Dermis blood vessel endothelial cell (primary cell): ENCODE results near the gene DRD4. TPM values are rescaled to one million over a fixed set of nuclear protein-coding genes. Genes with fewer than 3 reads are reported as not detected.

Experiments used
- DNase-seq: peaks from one replicate; pipeline ENCODE4 v3.0.0; 2010
- total RNA-seq: library from RNA; depleted of rRNA; stranded (reverse); fragments of >200 nt; gene quantifications from 2 replicates; pipeline ENCODE4 v1.2.3, GENCODE V29; 2014

The DRD4 gene
- total RNA-seq, 1 donor from 2014 or later: under 0.01 TPM

DNA sequence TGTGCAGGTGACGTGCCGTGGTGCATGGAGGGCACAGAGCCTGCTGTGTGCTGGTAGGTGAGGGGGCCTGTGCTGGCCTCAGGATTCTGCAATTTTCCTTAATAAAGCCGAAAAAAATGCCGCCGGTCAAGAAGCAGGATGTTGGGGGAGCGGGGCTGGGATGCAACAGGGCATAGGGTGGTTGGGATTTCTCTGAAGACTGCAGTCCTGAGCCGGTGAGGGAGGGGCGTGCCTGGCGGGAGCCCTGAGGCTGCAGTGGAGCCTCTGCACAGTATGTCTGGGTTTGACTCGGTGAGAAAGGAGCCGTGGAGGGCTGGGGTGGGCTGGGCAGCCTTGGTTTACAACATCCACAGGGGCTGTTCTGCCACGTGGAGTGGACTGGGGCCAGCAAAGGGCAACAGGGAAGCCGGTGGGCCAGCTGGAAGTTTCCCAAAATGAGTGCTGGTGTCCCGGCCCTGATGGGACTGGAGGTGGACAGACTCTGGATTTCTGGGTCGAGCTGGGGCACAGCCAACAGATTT is 13.7 kb upstream of the DRD4 start:
- no peak for DNase-seq

DNA sequence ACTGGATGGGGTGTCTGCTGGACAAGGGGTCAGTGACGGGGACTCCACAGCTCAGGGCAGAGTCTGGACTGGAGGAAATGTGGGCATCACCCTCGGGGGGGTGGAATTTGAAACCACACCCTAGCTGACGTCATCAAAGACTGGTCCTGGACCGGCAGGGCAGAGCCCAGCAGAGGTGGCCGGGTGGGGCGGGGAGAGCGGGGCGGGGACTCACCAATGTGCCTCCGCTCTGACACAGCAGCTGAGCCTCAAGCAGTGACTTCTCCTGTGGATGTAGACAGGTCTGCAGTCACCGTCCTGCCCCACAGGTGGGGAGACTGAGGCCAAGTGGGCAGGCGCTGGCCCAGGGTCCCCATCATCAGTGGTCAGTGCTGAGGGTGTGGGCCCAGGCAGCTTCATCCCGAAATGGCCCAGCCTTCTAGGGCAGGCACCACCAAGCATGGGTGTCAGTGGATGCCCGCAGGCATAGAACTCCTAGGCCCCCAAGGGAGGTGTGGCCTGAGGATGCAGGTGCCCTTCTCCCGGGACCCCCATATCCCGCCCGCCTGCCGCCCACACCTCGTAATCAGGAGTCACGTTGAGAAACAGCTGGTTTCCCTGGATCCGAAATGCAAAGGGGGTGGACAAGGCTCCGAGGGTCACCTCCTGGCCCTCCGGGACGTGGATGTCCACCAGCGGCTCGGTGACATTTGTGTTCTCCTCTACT is 12.9 kb upstream of the DRD4 start:
- DNase-seq: no peak

DNA sequence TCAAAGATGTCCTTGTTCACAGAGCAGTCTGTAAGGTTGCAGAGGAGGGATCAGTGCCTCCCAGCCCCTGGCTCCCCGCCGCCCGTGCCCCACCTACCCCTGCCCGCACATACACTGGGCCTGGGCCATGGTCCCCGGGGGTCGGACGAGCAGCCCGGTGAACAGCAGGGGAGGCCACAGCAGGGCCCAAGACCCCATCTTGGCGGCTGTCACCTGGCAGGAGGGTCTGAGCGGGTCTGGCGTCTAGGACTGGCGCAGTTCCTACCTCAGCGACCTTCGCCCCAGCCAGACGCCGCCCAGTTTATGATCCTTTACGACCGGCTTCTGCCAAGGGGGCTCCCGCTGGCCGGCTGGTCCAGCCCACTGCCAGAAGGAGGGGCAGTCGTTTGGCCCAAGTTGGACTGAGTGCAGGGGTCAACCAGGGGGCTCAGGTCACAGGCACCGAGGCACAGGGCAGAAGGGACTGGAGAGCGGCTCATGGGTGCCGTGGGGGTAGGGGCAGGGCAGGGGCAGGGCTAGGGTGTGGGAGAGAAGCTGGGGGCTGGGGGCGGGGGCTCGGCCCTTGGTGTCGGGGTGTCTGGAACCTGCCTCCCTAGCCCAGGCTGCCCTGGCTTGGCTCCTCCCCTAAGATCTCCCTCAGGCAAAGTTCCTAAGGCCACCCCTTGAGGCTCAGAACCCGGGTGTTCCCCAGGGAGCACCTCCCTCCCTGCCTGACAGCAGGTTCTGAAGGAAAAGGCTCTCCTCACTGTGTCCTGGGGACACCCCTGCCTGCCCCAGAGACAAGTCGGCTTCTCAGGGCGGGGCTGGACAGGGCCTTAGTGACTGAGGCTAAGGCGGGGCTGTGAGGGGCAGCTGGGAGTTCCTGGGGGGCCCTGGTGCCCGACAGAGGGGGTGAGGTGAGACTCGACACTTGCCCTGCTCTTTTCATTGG is 12.1 kb upstream of the DRD4 start, which contains the start of gene CDHR5:
Gene CDHR5, minus strand, starts transcription at position 251 of the 931 bp plus-strand sequence. Its CDS starts 53 bp downstream, at position 198.
- no peak for DNase-seq

GRCh38 chr11:625636-626268 is 11.3 kb upstream of the DRD4 start:
- no peak for DNase-seq

- no peak for DNase-seq
Observed at GRCh38 chr11:626475-627307, 10.4 kb upstream of the DRD4 start, which contains the start of gene SCT. Gene SCT, minus strand, starts transcription at chr11:627181. Its CDS starts 38 bp downstream, at chr11:627143.

GRCh38 chr11:627308-627576 is 9.8 kb upstream of the DRD4 start:
- no peak for DNase-seq

- no peak for DNase-seq
Observed at GRCh38 chr11:628056-628455, 9.0 kb upstream of the DRD4 start.

- DNase-seq: no peak
Observed at GRCh38 chr11:629237-629583, 7.9 kb upstream of the DRD4 start.

DNA sequence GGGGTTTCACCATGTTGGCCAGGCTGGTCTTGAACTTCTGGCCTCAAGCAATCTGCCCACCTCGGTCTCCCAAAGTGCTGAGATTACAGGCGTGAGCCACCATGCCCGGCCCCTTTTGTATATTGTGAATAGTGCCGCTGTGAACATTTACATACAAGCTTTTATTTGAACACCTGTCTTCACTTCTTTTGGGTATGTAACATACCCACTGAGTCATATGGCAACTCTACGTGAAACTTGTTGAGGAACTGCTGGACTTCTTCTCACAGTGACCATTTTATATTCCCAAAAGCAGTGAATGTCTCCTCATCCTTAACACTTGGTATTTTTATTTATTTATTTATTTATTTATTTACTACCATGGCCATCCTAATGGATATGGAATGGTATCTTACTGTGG is 6.2 kb upstream of the DRD4 start:
- DNase-seq: no peak

GRCh38 chr11:635945-636510 is 1.0 kb upstream of the DRD4 start:
- no peak for DNase-seq

- no peak for DNase-seq
Observed at GRCh38 chr11:637333-637592, 194 bp downstream of the DRD4 start.

DNA sequence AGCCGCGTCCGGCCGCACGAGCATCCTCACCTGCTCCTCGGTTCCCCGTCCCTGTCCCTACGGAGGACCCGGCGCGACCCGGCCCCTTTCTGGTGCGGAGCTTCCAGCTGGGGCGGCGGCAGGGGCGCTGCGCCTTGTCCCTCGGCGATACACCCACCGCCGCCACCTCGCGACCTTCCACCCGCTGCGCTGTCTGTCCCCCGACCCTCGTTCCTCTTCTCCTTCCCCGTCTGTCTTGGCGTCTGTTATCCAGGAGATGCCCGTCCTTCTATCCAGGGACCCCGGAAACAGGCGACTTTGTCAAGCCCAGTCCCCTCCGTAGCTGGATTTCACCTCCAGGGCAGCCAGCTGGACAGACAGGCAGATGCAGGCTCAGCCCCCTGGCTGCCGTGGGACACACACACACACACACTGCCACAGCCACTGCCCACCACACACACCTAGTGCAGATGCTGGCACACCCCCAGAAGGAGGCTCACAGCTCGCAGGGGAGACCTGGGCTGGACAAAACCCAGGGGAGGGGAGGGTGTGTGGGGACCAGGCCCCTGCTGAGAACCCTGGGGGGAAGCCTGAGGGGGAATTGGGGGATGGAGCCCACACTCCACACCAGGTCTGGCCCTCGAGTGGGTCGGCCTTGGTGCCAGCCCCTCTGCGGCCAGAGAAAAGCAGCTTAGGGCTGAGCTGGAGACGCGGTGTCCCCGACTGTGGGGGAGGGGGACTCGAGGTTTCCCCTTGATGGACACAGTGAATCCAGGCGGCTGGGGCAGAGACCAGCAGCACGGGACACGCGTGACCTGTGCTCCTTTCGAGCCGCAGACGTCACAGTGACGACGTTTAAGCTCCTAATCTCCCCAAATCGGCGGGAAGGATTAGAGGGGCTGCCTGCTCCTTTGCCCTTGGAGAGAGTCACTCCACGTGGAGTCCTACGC is 788 bp downstream of the DRD4 start:
- no peak for DNase-seq

DNA sequence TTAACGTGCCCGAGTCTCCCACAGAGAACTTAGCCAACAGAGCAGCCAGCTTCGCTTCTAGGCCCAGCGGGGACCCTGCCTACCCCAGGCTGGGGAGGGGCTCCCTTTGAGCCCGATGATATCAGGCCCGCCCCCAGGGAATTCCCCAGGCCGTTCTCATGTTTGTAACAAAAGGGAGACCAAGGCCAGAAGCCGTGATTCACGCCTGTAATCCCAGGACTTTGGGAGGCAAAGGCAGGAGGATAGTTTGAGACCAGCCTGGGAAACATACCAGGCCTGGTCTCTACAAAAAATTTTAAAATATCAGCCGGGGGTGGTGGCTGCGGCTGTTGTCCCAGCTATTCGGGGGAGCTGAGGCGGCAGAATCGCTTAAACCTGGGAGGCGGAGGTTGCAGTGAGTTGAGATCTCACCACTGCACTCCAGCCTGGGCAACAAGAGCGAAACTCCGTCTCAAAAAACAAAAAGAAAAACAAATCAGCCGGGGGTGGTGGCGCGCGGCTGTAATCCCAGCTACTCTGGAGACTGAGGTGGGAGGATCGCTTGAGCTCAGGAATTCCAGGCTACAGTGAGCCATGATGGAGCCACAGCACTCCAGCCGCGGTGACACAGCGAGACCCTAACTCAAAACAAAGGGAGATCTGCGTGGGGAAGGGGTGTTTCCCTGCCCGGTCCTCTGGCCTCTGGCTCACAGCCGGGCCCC is 1.7 kb downstream of the DRD4 start:
- peak; percentile 22 for DNase-seq

GRCh38 chr11:639332-639955 is 2.4 kb downstream of the DRD4 start:
- DNase-seq: peak; percentile 12

- peak; percentile 23 for DNase-seq
Observed at GRCh38 chr11:640021-640706, 3.1 kb downstream of the DRD4 start.

DNA sequence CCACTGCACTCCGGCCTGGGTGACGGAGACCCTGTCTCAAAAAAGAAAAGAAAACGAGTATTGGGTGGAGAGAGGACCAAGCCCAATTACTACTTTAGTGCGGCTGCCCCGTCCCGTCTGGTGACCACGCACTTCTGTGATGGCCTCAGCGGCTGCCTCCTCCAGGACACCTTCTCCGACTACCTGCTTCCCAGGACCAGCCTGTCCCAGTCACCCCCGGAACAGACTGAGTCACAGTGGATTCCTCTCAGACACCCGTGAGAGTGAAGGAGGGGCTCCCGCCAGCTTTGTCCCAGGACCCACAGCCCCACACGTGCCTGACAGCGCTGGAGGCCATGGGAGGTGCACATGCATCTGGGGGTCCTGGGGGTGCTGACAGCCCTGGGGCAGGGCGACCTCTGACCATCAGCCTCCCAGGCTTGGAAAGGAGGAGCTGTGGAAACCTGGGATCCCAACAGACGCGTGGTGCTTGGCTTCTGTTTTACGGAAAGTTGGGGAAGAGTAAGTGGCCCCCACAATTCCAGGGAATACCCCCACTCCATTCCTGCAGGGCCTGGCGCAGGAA is 4.8 kb downstream of the DRD4 start:
- no peak for DNase-seq

- no peak for DNase-seq
Observed at GRCh38 chr11:643366-643765, 6.3 kb downstream of the DRD4 start.

DNA sequence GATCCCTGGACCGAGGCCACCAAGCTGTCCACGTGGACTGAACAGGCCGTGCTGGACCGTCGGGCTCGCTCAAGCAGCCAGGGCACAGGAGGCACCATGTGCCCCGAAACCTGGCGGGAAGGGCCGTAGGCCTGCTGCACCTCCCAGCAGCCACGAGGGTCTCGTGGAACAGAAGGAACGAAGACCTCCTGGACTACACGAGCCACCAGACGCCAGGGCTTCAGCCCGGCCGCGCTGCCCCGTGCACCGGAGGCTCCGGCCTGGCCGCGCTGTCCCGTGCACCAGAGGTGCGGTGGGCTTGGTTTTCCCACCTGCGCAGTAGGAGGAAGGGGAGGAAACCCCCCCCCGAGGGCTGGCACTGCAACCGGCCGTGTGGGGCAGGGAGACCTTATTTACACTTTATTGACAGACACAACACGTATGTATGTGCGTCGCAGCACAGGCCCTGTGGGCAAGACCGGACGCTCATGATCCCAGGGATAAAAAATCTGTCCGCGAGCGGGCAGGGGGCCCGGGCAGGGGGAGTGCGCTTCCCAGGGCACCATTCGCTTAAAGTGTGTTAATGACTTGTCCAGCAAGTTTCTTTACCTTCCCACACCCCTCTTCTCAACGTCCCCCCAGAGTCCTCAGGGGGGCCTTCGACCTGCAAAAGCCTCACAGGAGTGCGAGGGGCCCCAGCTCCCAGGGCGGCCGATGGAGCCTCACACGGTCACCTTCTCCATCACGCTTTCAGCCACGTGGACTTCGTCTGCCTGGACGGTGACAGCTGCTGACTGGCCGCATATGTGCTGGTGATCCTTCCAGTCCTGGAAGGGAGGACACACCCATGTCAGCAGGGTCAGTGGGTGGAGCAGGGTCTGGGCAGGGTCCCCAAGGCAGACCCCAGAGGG is 7.0 kb downstream of the DRD4 start:
- no peak for DNase-seq
